BLaER1 treated with 17β-estradiol and CSF1 and Interleukin-3, amounts not matched to agents 10 nM and 100 nM (cell line): Measurements from ENCODE around the gene CDH6.
A peak's percentile ranks its signal among the peaks of the same experiment; 100 is the strongest.

Experiments used
- H3K27ac ChIP-seq, 11 experiments: shearing (Covaris generic); formaldehyde crosslinking; 2 replicates each; pipeline ENCODE4 v1.8.1; 2022
- H3K27me3 ChIP-seq, 11 experiments: shearing (Covaris generic); formaldehyde crosslinking; 2 replicates each; pipeline ENCODE4 v1.8.1; 2022
- H3K36me3 ChIP-seq, 11 experiments: shearing (Covaris generic); formaldehyde crosslinking; 2 replicates each; pipeline ENCODE4 v1.8.1; 2022
- H3K4me1 ChIP-seq, 10 experiments: shearing (Covaris generic); formaldehyde crosslinking; 2 replicates each; pipeline ENCODE4 v1.8.1; 2022
- H3K4me2 ChIP-seq, 11 experiments: shearing (Covaris generic); formaldehyde crosslinking; 2 replicates each; pipeline ENCODE4 v1.8.1; 2022
- H3K4me3 ChIP-seq, 10 experiments: shearing (Covaris generic); formaldehyde crosslinking; 2 replicates each; pipeline ENCODE4 v1.8.1; 2022
- H3K9ac ChIP-seq, 11 experiments: shearing (Covaris generic); formaldehyde crosslinking; 2 replicates each; pipeline ENCODE4 v1.8.1; 2022
- H3K9me3 ChIP-seq, 11 experiments: shearing (Covaris generic); formaldehyde crosslinking; replicated peaks in 1 of 11; 2 replicates each; pipeline ENCODE4 v1.8.1; 2022
- H4K20me1 ChIP-seq, 11 experiments: shearing (Covaris generic); formaldehyde crosslinking; 2 replicates each; pipeline ENCODE4 v1.8.1; 2022
- Cebpa-rat ChIP-seq, 11 experiments: shearing (Covaris generic); IDR thresholded peaks; 2 replicates each; pipeline ENCODE4 v1.8.1; 2022

The CDH6 gene

GRCh38 chr5:31232273-31232888 lies 38.9 kb downstream of the CDH6 start:
- H3K27me3 ChIP-seq, result no peaks in the 10 kb centered on the region
- peaks cover 0 to 5% (median 4%) of the 10 kb centered on the region in 10 experiments; a peak in 6 of 20 replicates for H3K4me1 ChIP-seq
- no peak overlapping the region for H3K27ac ChIP-seq
- no peak for TF ChIP-seq Cebpa-rat (IDR thresholded peaks at IDR 0.05)
- H3K9me3 ChIP-seq, result no peaks in the 10 kb centered on the region
- no peaks in the 10 kb centered on the region for H4K20me1 ChIP-seq
- H3K9ac ChIP-seq, result no peak overlapping the region
- no peak overlapping the region for H3K4me2 ChIP-seq
- no peaks in the 10 kb centered on the region for H3K36me3 ChIP-seq
- no peak overlapping the region for H3K4me3 ChIP-seq

- H3K4me3 ChIP-seq, result no peak overlapping the region
- peaks cover 0 to 5% (median 4%) of the 10 kb centered on the region in 10 experiments; a peak in 6 of 20 replicates for H3K4me1 ChIP-seq
- H3K27me3 ChIP-seq, result no peaks in the 10 kb centered on the region
- H4K20me1 ChIP-seq, result no peaks in the 10 kb centered on the region
- H3K4me2 ChIP-seq, result peak overlapping the region in 3 of 11 experiments; percentile 7 to 38 (median 35); a peak in 2 of 22 replicates
- no peaks in the 10 kb centered on the region for H3K9me3 ChIP-seq
- no peaks in the 10 kb centered on the region for H3K36me3 ChIP-seq
- TF ChIP-seq Cebpa-rat (IDR thresholded peaks at IDR 0.05), result no peak
- H3K9ac ChIP-seq, result no peak overlapping the region
- no peak overlapping the region for H3K27ac ChIP-seq
These were observed 41.9 kb downstream of the CDH6 start for GRCh38 chr5:31235381-31235780.

- Histone ChIP-seq H3K9ac (no peak overlapping the region), H3K4me2 (no peak overlapping the region), H3K4me3 (no peak overlapping the region), H3K27me3 (no peaks in the 10 kb centered on the region), H3K36me3 (no peaks in the 10 kb centered on the region), H4K20me1 (no peaks in the 10 kb centered on the region), H3K27ac (no peak overlapping the region), H3K4me1 (peaks cover 0 to 5% (median 4%) of the 10 kb centered on the region in 10 experiments; a peak in 6 of 20 replicates), H3K9me3 (no peaks in the 10 kb centered on the region)
- no peak for TF ChIP-seq Cebpa-rat (IDR thresholded peaks at IDR 0.05)
These were observed 42.9 kb downstream of the CDH6 start for GRCh38 chr5:31236339-31236738.

DNA sequence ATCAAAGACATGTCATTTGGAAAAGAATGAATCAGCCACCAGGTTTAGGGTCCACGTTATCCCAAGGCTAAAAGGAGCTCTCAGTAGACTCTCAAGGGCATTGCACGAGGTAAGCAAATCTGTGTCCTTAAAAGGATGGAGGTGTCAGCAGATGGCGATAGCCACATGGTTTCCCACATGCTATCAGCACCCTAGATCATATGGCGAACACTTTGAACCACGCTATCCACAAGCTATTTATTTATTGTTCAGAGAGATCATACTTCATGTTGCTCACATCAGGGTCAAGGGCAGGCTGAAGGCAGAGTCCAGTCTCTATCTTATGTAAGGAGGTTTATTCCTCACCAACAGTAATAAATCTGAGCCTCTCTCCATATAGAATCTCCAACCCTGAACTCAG lies 43.7 kb downstream of the CDH6 start:
- H3K36me3 ChIP-seq, result no peaks in the 10 kb centered on the region
- no peaks in the 10 kb centered on the region for H4K20me1 ChIP-seq
- H3K27ac ChIP-seq, result no peak overlapping the region
- H3K27me3 ChIP-seq, result no peaks in the 10 kb centered on the region
- H3K4me2 ChIP-seq, result no peak overlapping the region
- peaks cover 0 to 5% (median 4%) of the 10 kb centered on the region in 10 experiments; a peak in 6 of 20 replicates for H3K4me1 ChIP-seq
- TF ChIP-seq Cebpa-rat (IDR thresholded peaks at IDR 0.05), result no peak
- H3K4me3 ChIP-seq, result no peak overlapping the region
- H3K9ac ChIP-seq, result no peak overlapping the region
- H3K9me3 ChIP-seq, result no peaks in the 10 kb centered on the region

GRCh38 chr5:31238497-31238896 lies 45.0 kb downstream of the CDH6 start:
- Histone ChIP-seq H3K4me2 (no peak overlapping the region), H3K36me3 (no peaks in the 10 kb centered on the region), H3K27me3 (no peaks in the 10 kb centered on the region), H3K9ac (no peak overlapping the region), H4K20me1 (no peaks in the 10 kb centered on the region), H3K27ac (no peak overlapping the region), H3K4me3 (no peak overlapping the region), H3K4me1 (peaks cover 0 to 5% (median 4%) of the 10 kb centered on the region in 10 experiments; a peak in 6 of 20 replicates), H3K9me3 (no peaks in the 10 kb centered on the region)
- TF ChIP-seq Cebpa-rat (IDR thresholded peaks at IDR 0.05), result no peak

DNA sequence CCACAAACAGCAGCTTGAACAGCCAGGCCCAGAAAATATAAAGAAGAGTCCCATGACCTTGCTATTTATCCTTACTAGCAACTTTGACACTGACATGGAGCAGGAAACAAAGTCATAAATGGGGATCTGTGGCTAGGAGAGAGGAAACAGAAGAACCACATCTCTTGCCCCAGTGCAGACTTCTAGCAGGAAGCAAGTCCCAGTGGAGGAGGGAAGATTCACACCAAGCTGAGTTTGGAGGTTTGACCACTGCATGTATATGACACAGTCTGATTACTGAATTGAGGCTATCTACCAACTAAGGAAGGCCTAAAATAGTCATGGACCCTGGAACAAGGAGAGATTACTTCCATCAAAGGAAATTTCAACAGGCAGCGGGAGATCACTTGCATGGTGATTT lies 51.4 kb downstream of the CDH6 start:
- no peaks in the 10 kb centered on the region for H3K36me3 ChIP-seq

GRCh38 chr5:31247381-31247780 lies 53.9 kb downstream of the CDH6 start:
- Histone ChIP-seq H3K4me2 (no peak overlapping the region), H3K27me3 (no peaks in the 10 kb centered on the region), H3K36me3 (no peaks in the 10 kb centered on the region), H4K20me1 (no peaks in the 10 kb centered on the region), H3K9ac (no peak overlapping the region), H3K4me3 (no peak overlapping the region), H3K4me1 (peaks cover 5 to 11% (median 9%) of the 10 kb centered on the region in 10 experiments; a peak in 18 of 20 replicates), H3K9me3 (no peaks in the 10 kb centered on the region), H3K27ac (no peak overlapping the region)
- TF ChIP-seq Cebpa-rat (IDR thresholded peaks at IDR 0.05), result no peak

More for the DNA sequence above, 51.4 kb downstream of the CDH6 start:
- TF ChIP-seq Cebpa-rat (IDR thresholded peaks at IDR 0.05), result no peak
- no peaks in the 10 kb centered on the region for H4K20me1 ChIP-seq
- no peak overlapping the region for H3K27ac ChIP-seq
- no peak overlapping the region for H3K4me3 ChIP-seq
- H3K27me3 ChIP-seq, result no peaks in the 10 kb centered on the region
- no peaks in the 10 kb centered on the region for H3K9me3 ChIP-seq
- H3K4me1 ChIP-seq, result peaks cover 5 to 11% (median 9%) of the 10 kb centered on the region in 10 experiments; a peak in 18 of 20 replicates
- no peak overlapping the region for H3K9ac ChIP-seq
- H3K4me2 ChIP-seq, result peak overlapping the region; percentile 13 to 64 (median 34); a peak in 20 of 22 replicates

- H3K4me1 ChIP-seq, result peaks cover 0 to 2% (median under 1%) of the 10 kb centered on the region in 10 experiments; a peak in 12 of 20 replicates
- H3K27me3 ChIP-seq, result no peaks in the 10 kb centered on the region
- no peak overlapping the region for H3K4me3 ChIP-seq
- H3K9ac ChIP-seq, result no peak overlapping the region
- H3K36me3 ChIP-seq, result no peaks in the 10 kb centered on the region
- TF ChIP-seq Cebpa-rat (IDR thresholded peaks at IDR 0.05), result no peak
- H3K4me2 ChIP-seq, result no peak overlapping the region
- no peaks in the 10 kb centered on the region for H4K20me1 ChIP-seq
- peaks cover 6 to 11% (median 7%) of the 10 kb centered on the region in 11 experiments; a peak in 20 of 22 replicates for H3K9me3 ChIP-seq
- H3K27ac ChIP-seq, result no peak overlapping the region
These were observed 56.7 kb downstream of the CDH6 start for GRCh38 chr5:31250201-31250600.

- Histone ChIP-seq H4K20me1 (no peaks in the 10 kb centered on the region), H3K36me3 (no peaks in the 10 kb centered on the region)
These were observed 57.5 kb downstream of the CDH6 start for GRCh38 chr5:31251032-31251431.

GRCh38 chr5:31255041-31255440 lies 61.6 kb downstream of the CDH6 start:
- no peaks in the 10 kb centered on the region for H3K4me1 ChIP-seq
- no peak overlapping the region for H3K9ac ChIP-seq
- peaks cover 6 to 11% (median 7%) of the 10 kb centered on the region in 11 experiments; a peak in 20 of 22 replicates for H3K9me3 ChIP-seq
- H3K4me2 ChIP-seq, result no peak overlapping the region
- H3K36me3 ChIP-seq, result no peaks in the 10 kb centered on the region
- H3K4me3 ChIP-seq, result no peak overlapping the region
- H3K27ac ChIP-seq, result no peak overlapping the region
- no peaks in the 10 kb centered on the region for H3K27me3 ChIP-seq
- TF ChIP-seq Cebpa-rat (IDR thresholded peaks at IDR 0.05), result no peak
- no peaks in the 10 kb centered on the region for H4K20me1 ChIP-seq

More at GRCh38 chr5:31251032-31251431, 57.5 kb downstream of the CDH6 start:
- H3K27ac ChIP-seq, result no peak overlapping the region
- no peak overlapping the region for H3K4me3 ChIP-seq
- peaks cover 6 to 11% (median 7%) of the 10 kb centered on the region in 11 experiments; a peak in 20 of 22 replicates for H3K9me3 ChIP-seq
- TF ChIP-seq Cebpa-rat (IDR thresholded peaks at IDR 0.05), result no peak
- no peaks in the 10 kb centered on the region for H3K27me3 ChIP-seq
- H3K4me2 ChIP-seq, result no peak overlapping the region
- H3K4me1 ChIP-seq, result no peaks in the 10 kb centered on the region
- no peak overlapping the region for H3K9ac ChIP-seq
